HG03103 (cell line): ENCODE measurements around the gene RAB10.
"Not testable (repeated sequence)": the region's sequence is repeated elsewhere in the genome, so short reads cannot be mapped to it uniquely, and the experiment has no call there.

Source experiments
- ATAC-seq: cut with Tn5 transposase; IDR thresholded peaks from one replicate; pipeline ENCODE4 v1.9.1; 2021; ENCODE audit warnings: low read depth; ENCODE audit not compliant: unreplicated experiment

RAB10 gene

GRCh38 chr2:26054598-26055348 is 20.9 kb downstream of the RAB10 start:
- no peak for ATAC-seq

- no peak for ATAC-seq
Observed at GRCh38 chr2:26058390-26058789, 24.5 kb downstream of the RAB10 start.

GRCh38 chr2:26059542-26059941 is 25.7 kb downstream of the RAB10 start:
- no peak for ATAC-seq

GRCh38 chr2:26061539-26061938 is 27.7 kb downstream of the RAB10 start:
- no peak for ATAC-seq

- ATAC-seq, result no peak
Observed at GRCh38 chr2:26064846-26065245, 31.0 kb downstream of the RAB10 start.

- no peak for ATAC-seq
Observed at GRCh38 chr2:26067186-26067974, 33.5 kb downstream of the RAB10 start.

- ATAC-seq, result no peak
Observed at GRCh38 chr2:26067980-26068507, 34.2 kb downstream of the RAB10 start.

- ATAC-seq, result no peak
Observed at GRCh38 chr2:26068602-26069298, 34.9 kb downstream of the RAB10 start.

GRCh38 chr2:26070730-26071129 is 36.8 kb downstream of the RAB10 start:
- no peak for ATAC-seq

- no peak for ATAC-seq
Observed at GRCh38 chr2:26072925-26073768, 39.3 kb downstream of the RAB10 start.

- ATAC-seq, result no peak
Observed at GRCh38 chr2:26073830-26074229, 39.9 kb downstream of the RAB10 start.

- no peak for ATAC-seq
Observed at GRCh38 chr2:26074676-26075075, 40.8 kb downstream of the RAB10 start.

- ATAC-seq, result no peak
Observed at GRCh38 chr2:26075173-26075572, 41.3 kb downstream of the RAB10 start.

- ATAC-seq, result no peak
Observed at GRCh38 chr2:26076001-26076587, 42.2 kb downstream of the RAB10 start.

GRCh38 chr2:26077291-26077690 is 43.4 kb downstream of the RAB10 start:
- ATAC-seq, result no peak

- no peak for ATAC-seq
Observed at GRCh38 chr2:26078939-26079338, 45.1 kb downstream of the RAB10 start.

- no peak for ATAC-seq
Observed at GRCh38 chr2:26080356-26080755, 46.5 kb downstream of the RAB10 start.

- ATAC-seq, result not testable (repeated sequence)
Observed at GRCh38 chr2:26080925-26081324, 47.0 kb downstream of the RAB10 start.

GRCh38 chr2:26081556-26081955 is 47.7 kb downstream of the RAB10 start:
- ATAC-seq, result no peak

GRCh38 chr2:26086155-26086637 is 52.3 kb downstream of the RAB10 start:
- no peak for ATAC-seq
